ENCODE data around the gene CDHR1. TPM values are rescaled to one million over a fixed set of nuclear protein-coding genes. Genes with fewer than 3 reads are reported as not detected.

The CDHR1 gene
- total RNA-seq, 1 donor from 2014 or later = 4.3 TPM

DNA sequence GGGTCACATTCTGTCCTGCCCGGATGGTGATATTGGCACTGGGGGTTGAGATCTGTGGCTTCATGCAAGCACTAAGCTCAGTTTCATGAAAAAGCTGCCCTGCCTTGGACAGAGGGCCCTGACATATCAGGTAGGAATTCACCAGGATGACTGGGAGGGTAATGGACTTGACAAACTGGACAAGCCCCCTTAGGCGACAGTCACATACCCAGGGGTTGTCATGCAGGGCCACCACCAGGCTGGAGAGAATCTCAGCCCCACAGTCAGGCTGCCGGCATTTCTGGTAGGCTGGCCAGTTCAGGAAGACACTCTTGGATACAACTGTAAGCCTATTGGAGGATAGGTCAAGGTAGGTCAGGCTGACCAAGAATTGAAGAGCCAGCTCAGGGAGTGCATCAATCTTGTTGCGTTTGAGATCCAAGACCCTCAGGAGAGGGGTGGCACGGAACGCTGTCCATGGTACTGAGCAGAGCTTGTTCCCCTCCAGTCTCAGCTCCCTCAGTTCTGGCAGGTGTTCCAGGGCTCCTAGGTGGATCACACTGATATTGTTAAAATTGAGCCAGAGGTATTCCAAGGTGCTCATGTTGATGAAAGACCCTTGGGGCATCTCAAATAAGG lies 30.2 kb downstream of the CDHR1 start:
- Histone ChIP-seq H3K27me3 (ENCODE audit: control insufficient read depth, insufficient read depth, low read length) (no peaks in the 10 kb centered on the region), H3K36me3 (ENCODE audit: control insufficient read depth, insufficient read depth, low read length) (no peaks in the 10 kb centered on the region), H3K4me3 (ENCODE audit: low read depth, low read length) (no peak overlapping the region)
- TF ChIP-seq, protein P1, sequence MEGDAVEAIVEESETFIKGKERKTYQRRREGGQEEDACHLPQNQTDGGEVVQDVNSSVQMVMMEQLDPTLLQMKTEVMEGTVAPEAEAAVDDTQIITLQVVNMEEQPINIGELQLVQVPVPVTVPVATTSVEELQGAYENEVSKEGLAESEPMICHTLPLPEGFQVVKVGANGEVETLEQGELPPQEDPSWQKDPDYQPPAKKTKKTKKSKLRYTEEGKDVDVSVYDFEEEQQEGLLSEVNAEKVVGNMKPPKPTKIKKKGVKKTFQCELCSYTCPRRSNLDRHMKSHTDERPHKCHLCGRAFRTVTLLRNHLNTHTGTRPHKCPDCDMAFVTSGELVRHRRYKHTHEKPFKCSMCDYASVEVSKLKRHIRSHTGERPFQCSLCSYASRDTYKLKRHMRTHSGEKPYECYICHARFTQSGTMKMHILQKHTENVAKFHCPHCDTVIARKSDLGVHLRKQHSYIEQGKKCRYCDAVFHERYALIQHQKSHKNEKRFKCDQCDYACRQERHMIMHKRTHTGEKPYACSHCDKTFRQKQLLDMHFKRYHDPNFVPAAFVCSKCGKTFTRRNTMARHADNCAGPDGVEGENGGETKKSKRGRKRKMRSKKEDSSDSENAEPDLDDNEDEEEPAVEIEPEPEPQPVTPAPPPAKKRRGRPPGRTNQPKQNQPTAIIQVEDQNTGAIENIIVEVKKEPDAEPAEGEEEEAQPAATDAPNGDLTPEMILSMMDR (IDR thresholded peaks at IDR 0.05; ENCODE audit: insufficient read depth, low read length, poor library complexity, severe bottlenecking) = no peak
- no peak for DNase-seq (ENCODE audit: low read depth)

GRCh38 chr10:84225427-84226173 lies 31.3 kb downstream of the CDHR1 start, which contains the start of gene LRIT2:
TSS of gene LRIT2 (minus strand) at chr10:84225544. CDS start at chr10:84225520, 24 bp downstream.
- Histone ChIP-seq H3K27me3 (ENCODE audit: control insufficient read depth, insufficient read depth, low read length) (no peaks in the 10 kb centered on the region), H3K4me3 (ENCODE audit: low read depth, low read length) (no peak within 1 kb of the TSS), H3K36me3 (ENCODE audit: control insufficient read depth, insufficient read depth, low read length) (no peaks in the 10 kb centered on the region)
- no peak for DNase-seq (ENCODE audit: low read depth)
- TF ChIP-seq, protein P1 (IDR thresholded peaks at IDR 0.05; ENCODE audit: insufficient read depth, low read length, poor library complexity, severe bottlenecking) = no peak

DNA sequence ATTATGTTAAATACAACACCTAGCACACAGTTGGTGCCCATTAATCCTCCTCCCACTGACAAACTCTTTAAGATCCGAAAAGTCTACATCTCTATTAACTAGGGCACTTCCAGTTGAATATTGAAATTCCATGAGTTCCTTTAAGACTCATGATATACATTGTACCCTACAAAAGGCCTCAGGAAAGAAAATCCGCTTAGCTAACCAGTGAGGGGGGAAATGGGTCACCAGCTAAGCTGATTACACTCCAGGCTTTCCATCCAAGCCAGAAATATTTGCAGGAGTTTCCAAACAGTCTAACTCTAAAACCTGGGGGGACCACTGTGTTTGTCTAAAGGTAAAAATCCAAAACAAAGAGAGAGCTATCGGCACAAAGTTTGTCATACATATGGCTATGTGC lies 32.3 kb downstream of the CDHR1 start:
- Histone ChIP-seq H3K4me3 (ENCODE audit: low read depth, low read length) (no peak overlapping the region), H3K36me3 (ENCODE audit: control insufficient read depth, insufficient read depth, low read length) (no peaks in the 10 kb centered on the region), H3K27me3 (ENCODE audit: control insufficient read depth, insufficient read depth, low read length) (no peaks in the 10 kb centered on the region)
- TF ChIP-seq, protein P1 (IDR thresholded peaks at IDR 0.05; ENCODE audit: insufficient read depth, low read length, poor library complexity, severe bottlenecking) = no peak
- no peak for DNase-seq (ENCODE audit: low read depth)

GRCh38 chr10:84227810-84228209 lies 33.5 kb downstream of the CDHR1 start:
- no peak for DNase-seq (ENCODE audit: low read depth)
- TF ChIP-seq, protein P1 (IDR thresholded peaks at IDR 0.05; ENCODE audit: insufficient read depth, low read length, poor library complexity, severe bottlenecking) = no peak
- H3K27me3 ChIP-seq (ENCODE audit: control insufficient read depth, insufficient read depth, low read length) = no peaks in the 10 kb centered on the region
- no peaks in the 10 kb centered on the region for H3K36me3 ChIP-seq (ENCODE audit: control insufficient read depth, insufficient read depth, low read length)
- no peak overlapping the region for H3K4me3 ChIP-seq (ENCODE audit: low read depth, low read length)

DNA sequence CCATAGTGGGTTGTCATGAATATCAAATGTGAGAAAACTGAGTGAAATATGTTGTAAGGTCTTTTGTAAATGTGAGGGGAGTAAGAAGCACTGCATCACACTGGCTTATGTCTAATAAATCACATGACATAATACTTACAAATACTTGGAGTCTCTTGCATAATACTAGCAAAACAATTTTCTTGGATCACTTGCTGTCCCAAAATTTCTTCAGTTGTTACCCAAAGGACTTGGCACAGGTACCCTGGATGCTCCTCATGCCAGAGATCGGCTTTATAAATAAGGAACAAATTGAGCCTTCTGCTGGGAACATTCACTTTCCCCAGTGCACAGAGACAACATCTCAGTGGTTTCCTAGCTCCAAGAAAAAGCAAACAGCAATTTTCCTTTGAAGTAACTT lies 36.0 kb downstream of the CDHR1 start:
- no peaks in the 10 kb centered on the region for H3K36me3 ChIP-seq (ENCODE audit: control insufficient read depth, insufficient read depth, low read length)
- no peaks in the 10 kb centered on the region for H3K27me3 ChIP-seq (ENCODE audit: control insufficient read depth, insufficient read depth, low read length)
- no peak overlapping the region for H3K4me3 ChIP-seq (ENCODE audit: low read depth, low read length)
- TF ChIP-seq, protein P1 (IDR thresholded peaks at IDR 0.05; ENCODE audit: insufficient read depth, low read length, poor library complexity, severe bottlenecking) = no peak
- DNase-seq (ENCODE audit: low read depth) = no peak

Measured in kidney epithelial cell (primary cell).